Smooth muscle cell (in vitro differentiated cells): ENCODE data around the gene TEDC1. TPM values are rescaled to one million over a fixed set of nuclear protein-coding genes. Genes with fewer than 3 reads are reported as not detected.
A peak's percentile ranks its signal among the peaks of the same experiment; 100 is the strongest.

Source experiments
- DNase-seq: peaks from one replicate; lab custom pipeline; 2025; ENCODE audit not compliant: unreplicated experiment; lab: John Stamatoyannopoulos, UW
- H2AFZ ChIP-seq: fragments of 200-600 bp; sonication (generic); 2 replicates; pipeline ENCODE4 v1.6.0; 2016; ENCODE audit warnings: antibody characterized with exemption, low read depth, mild to moderate bottlenecking
- H3F3A ChIP-seq: fragments of 200-600 bp; sonication (generic); 2 replicates; pipeline ENCODE4 v1.6.0; 2017; ENCODE audit warnings: antibody characterized with exemption, low read depth
- H3K27ac ChIP-seq: fragments of 200-600 bp; sonication (generic); 2 replicates; pipeline ENCODE4 v1.5.1; 2016; ENCODE audit warnings: low read depth, mild to moderate bottlenecking
- H3K27me3 ChIP-seq: fragments of 200-600 bp; sonication (generic); 2 replicates; pipeline ENCODE4 v1.6.1; 2016; ENCODE audit warnings: low read depth, mild to moderate bottlenecking
- H3K36me3 ChIP-seq: fragments of 200-600 bp; sonication (generic); 2 replicates; pipeline ENCODE4 v1.5.1; 2016; ENCODE audit warnings: low read depth
- H3K4me1 ChIP-seq: fragments of 200-600 bp; sonication (generic); 2 replicates; pipeline ENCODE4 v1.5.1; 2016; ENCODE audit warnings: low read depth
- H3K4me2 ChIP-seq: fragments of 200-600 bp; sonication (generic); 2 replicates; pipeline ENCODE4 v1.6.0; 2016; ENCODE audit warnings: mild to moderate bottlenecking
- H3K4me3 ChIP-seq: fragments of 200-600 bp; sonication (generic); 2 replicates; pipeline ENCODE4 v1.5.1; 2016; ENCODE audit warnings: mild to moderate bottlenecking
- H3K79me2 ChIP-seq: fragments of 200-600 bp; sonication (generic); 2 replicates; pipeline ENCODE4 v1.6.0; 2016; ENCODE audit warnings: low read depth, mild to moderate bottlenecking
- H3K9ac ChIP-seq: fragments of 200-600 bp; sonication (generic); 2 replicates; pipeline ENCODE4 v1.6.0; 2016; ENCODE audit warnings: low read depth
- H3K9me3 ChIP-seq: fragments of 200-600 bp; sonication (generic); replicated peaks from 2 replicates; pipeline ENCODE4 v1.5.1; 2016; ENCODE audit warnings: low read depth
- H4K20me1 ChIP-seq: fragments of 200-600 bp; sonication (generic); 2 replicates; pipeline ENCODE4 v1.6.0; 2016; ENCODE audit warnings: low read depth
- CTCF ChIP-seq: fragments of 200-600 bp; sonication (generic); IDR thresholded peaks from 2 replicates; pipeline ENCODE4 v1.5.1; 2017; ENCODE audit warnings: borderline replicate concordance, mild to moderate bottlenecking, antibody characterized with exemption; ENCODE audit not compliant: insufficient read depth, poor library complexity, severe bottlenecking
- WGBS: methylation state at CpG from one replicate; pipeline ENCODE4 v1.1.7; 2016; ENCODE audit warnings: low lambda C conversion rate; 5-methylcytosine and 5-hydroxymethylcytosine counted together
- polyA plus RNA-seq: library from polyadenylated mRNA; unstranded; fragments of >200 nt; fragmentation: Nextera tagmentation; extraction: Ambion mirVana; gene quantifications from 2 replicates; pipeline ENCODE4 v1.2.1, GENCODE V29; 2016
- total RNA-seq: library from RNA; depleted of rRNA; stranded (reverse); fragments of >200 nt; gene quantifications from 2 replicates; pipeline ENCODE4 v1.2.3, GENCODE V29; 2014

TEDC1 gene
- total and polyA plus RNA-seq, 2 experiments from 2014 or later, result 3.8 to 8.2 TPM

GRCh38 chr14:105485739-105486162 is 5.3 kb upstream of the TEDC1 start:
- 35% methylated on average over 10 of the region's 12 CpGs for WGBS
- Histone ChIP-seq H3K9ac (no peak overlapping the region), H3K4me3 (no peak overlapping the region), H3K4me2 (no peak overlapping the region), H3K27me3 (peaks cover 11% of the 10 kb centered on the region), H3K27ac (no peak overlapping the region), H2AFZ (no peak overlapping the region), H3K9me3 (no peaks in the 10 kb centered on the region), H4K20me1 (no peaks in the 10 kb centered on the region), H3K79me2 (no peaks in the 10 kb centered on the region), H3F3A (no peaks in the 10 kb centered on the region), H3K4me1 (peaks cover 13% of the 10 kb centered on the region), H3K36me3 (no peaks in the 10 kb centered on the region)
- DNase-seq, result no peak
- TF ChIP-seq CTCF, result peak; percentile 21

GRCh38 chr14:105486163-105486973 is 4.7 kb upstream of the TEDC1 start, which contains the start of gene CRIP1:
TSS of gene CRIP1 (plus strand) at chr14:105486886. CDS start at chr14:105487260, 374 bp downstream.
- no peak within 1 kb of the TSS for H2AFZ ChIP-seq
- H3K9ac ChIP-seq, result no peak within 1 kb of the TSS
- peak within 1 kb of the TSS; percentile 30 for H3K4me3 ChIP-seq
- no peaks in the 10 kb centered on the region for H3F3A ChIP-seq
- H3K36me3 ChIP-seq, result no peaks in the 10 kb centered on the region
- H3K9me3 ChIP-seq, result no peaks in the 10 kb centered on the region
- DNase-seq, result no peak
- H3K79me2 ChIP-seq, result no peaks in the 10 kb centered on the region
- TF ChIP-seq CTCF, result no peak
- peaks cover 11% of the 10 kb centered on the region for H3K27me3 ChIP-seq
- no peak within 1 kb of the TSS for H3K27ac ChIP-seq
- peaks cover 9% of the 10 kb centered on the region for H3K4me1 ChIP-seq
- peak within 1 kb of the TSS; percentile 69 for H3K4me2 ChIP-seq
- no peaks in the 10 kb centered on the region for H4K20me1 ChIP-seq
- WGBS, result 53% methylated on average over 34 of the region's 56 CpGs

- Histone ChIP-seq H3K4me3 (peak overlapping the region; percentile 30), H4K20me1 (no peaks in the 10 kb centered on the region), H3K27me3 (peaks cover 11% of the 10 kb centered on the region), H3K4me2 (peak overlapping the region; percentile 69), H3K36me3 (no peaks in the 10 kb centered on the region), H2AFZ (no peak overlapping the region), H3K4me1 (peaks cover 6% of the 10 kb centered on the region), H3K79me2 (no peaks in the 10 kb centered on the region), H3K9ac (no peak overlapping the region), H3F3A (no peaks in the 10 kb centered on the region), H3K9me3 (no peaks in the 10 kb centered on the region), H3K27ac (no peak overlapping the region)
- 32% methylated on average over 5 of the region's 45 CpGs for WGBS
- no peak for TF ChIP-seq CTCF
- DNase-seq, result no peak
These were observed 4.0 kb upstream of the TEDC1 start for GRCh38 chr14:105486974-105487448.
